ENCODE measurements around the gene CIITA.

The CIITA gene

GRCh38 chr16:10938321-10938720 is 61.3 kb downstream of the CIITA start:
- Histone ChIP-seq H3K36me3 (ENCODE audit: control insufficient read depth, insufficient read depth, low read length) (no peaks in the 10 kb centered on the region), H3K9ac (no peak overlapping the region), H3K9me3 (ENCODE audit: control insufficient read depth, low read length) (no peaks in the 10 kb centered on the region), H3K27me3 (ENCODE audit: control insufficient read depth, insufficient read depth, low read length) (no peaks in the 10 kb centered on the region), H3K79me2 (peaks cover 22% of the 10 kb centered on the region), H2AFZ (no peak overlapping the region), H3K4me1 (peaks cover 50% of the 10 kb centered on the region), H3K27ac (peak overlapping the region; percentile 70), H3K4me3 (ENCODE audit: low read depth, low read length) (no peak overlapping the region), H3K4me2 (ENCODE audit: low read length) (peak overlapping the region; percentile 16)
- TF ChIP-seq, protein P1, sequence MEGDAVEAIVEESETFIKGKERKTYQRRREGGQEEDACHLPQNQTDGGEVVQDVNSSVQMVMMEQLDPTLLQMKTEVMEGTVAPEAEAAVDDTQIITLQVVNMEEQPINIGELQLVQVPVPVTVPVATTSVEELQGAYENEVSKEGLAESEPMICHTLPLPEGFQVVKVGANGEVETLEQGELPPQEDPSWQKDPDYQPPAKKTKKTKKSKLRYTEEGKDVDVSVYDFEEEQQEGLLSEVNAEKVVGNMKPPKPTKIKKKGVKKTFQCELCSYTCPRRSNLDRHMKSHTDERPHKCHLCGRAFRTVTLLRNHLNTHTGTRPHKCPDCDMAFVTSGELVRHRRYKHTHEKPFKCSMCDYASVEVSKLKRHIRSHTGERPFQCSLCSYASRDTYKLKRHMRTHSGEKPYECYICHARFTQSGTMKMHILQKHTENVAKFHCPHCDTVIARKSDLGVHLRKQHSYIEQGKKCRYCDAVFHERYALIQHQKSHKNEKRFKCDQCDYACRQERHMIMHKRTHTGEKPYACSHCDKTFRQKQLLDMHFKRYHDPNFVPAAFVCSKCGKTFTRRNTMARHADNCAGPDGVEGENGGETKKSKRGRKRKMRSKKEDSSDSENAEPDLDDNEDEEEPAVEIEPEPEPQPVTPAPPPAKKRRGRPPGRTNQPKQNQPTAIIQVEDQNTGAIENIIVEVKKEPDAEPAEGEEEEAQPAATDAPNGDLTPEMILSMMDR (IDR thresholded peaks at IDR 0.05), result no peak

DNA sequence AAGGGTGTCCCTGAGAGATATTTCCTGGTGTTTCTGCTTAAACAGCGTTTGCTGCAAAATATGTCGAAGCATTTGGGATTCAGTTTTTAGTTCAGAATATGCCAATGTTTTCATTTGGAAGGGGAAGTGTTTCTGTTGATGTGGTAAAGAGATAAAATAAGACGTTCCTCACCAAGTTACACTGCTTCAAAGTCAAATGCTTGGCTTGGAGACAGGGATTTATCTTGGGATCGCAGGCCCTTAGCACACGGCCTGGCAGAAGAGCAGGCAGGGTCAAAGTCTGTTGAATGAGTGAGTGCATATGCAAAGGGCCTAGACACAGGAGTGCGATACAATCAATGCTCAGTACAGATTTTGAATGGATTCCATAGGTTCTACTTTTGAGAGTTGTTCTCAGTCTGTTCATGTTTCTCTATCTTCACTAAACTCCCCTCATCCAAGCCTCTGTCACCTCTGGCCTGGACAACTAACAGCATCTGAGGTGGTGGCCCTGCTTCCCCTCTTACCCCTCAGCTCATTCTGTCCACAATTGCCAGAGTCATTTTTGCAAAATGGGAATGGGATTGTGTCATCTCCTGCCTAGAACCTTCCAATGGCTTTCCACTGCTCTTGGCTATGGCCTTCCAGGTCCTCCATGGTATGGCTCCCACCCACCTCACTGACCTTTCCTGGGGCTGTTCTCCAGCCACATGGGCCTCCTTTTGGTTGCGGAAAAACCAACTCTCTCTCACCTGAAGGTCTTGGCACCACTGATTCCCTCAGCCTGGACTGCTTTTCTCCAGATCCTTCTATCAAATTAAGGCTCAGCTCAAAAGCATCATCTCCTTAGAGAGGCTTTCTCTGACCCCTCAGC is 62.0 kb downstream of the CIITA start:
- TF ChIP-seq, protein P1 (IDR thresholded peaks at IDR 0.05), result no peak
- Histone ChIP-seq H3K4me1 (peaks cover 50% of the 10 kb centered on the region), H3K9me3 (ENCODE audit: control insufficient read depth, low read length) (no peaks in the 10 kb centered on the region), H3K79me2 (peaks cover 18% of the 10 kb centered on the region), H2AFZ (no peak overlapping the region), H3K9ac (no peak overlapping the region), H3K36me3 (ENCODE audit: control insufficient read depth, insufficient read depth, low read length) (no peaks in the 10 kb centered on the region), H3K4me3 (ENCODE audit: low read depth, low read length) (no peak overlapping the region), H3K27me3 (ENCODE audit: control insufficient read depth, insufficient read depth, low read length) (no peaks in the 10 kb centered on the region), H3K27ac (peak overlapping the region; percentile 70), H3K4me2 (ENCODE audit: low read length) (peak overlapping the region; percentile 16)

DNA sequence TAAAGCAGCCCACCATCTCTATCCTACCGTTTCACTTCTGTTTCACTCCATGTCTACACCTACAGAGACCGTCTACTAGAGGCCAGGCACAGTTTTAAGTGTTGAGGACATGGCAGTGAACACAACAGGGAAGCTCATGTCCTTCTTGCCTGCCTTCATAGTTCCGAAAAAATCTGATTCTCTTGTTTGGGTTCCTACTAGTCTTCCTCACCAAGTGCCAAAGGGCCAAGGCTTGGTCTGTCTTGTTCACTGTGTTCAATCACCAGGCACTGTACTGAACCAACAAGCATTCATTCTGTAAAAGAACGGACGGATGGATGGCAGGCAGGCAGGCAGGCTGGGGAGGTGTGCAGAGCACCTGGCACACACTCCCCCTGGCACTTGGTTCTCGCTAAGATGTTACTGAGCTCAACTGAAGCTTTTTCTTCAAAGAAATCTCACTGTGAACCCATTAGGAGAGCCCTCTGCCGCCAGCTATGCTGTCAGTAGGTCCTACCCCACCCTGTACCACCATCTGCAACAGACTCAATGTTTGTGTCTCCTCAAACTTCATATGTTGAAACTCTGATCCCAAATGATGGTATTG is 62.7 kb downstream of the CIITA start:
- Histone ChIP-seq H3K27ac (peak overlapping the region; percentile 70), H3K4me2 (ENCODE audit: low read length) (peak overlapping the region; percentile 80), H3K79me2 (peaks cover 15% of the 10 kb centered on the region), H3K4me3 (ENCODE audit: low read depth, low read length) (no peak overlapping the region), H3K36me3 (ENCODE audit: control insufficient read depth, insufficient read depth, low read length) (no peaks in the 10 kb centered on the region), H2AFZ (no peak overlapping the region), H3K4me1 (peaks cover 44% of the 10 kb centered on the region), H3K9me3 (ENCODE audit: control insufficient read depth, low read length) (no peaks in the 10 kb centered on the region), H3K27me3 (ENCODE audit: control insufficient read depth, insufficient read depth, low read length) (no peaks in the 10 kb centered on the region), H3K9ac (no peak overlapping the region)
- TF ChIP-seq, protein P1 (IDR thresholded peaks at IDR 0.05), result no peak

GRCh38 chr16:10940501-10941079 is 63.6 kb downstream of the CIITA start:
- Histone ChIP-seq H3K4me3 (ENCODE audit: low read depth, low read length) (peak overlapping the region; percentile 45), H3K27ac (peak overlapping the region; percentile 37), H3K36me3 (ENCODE audit: control insufficient read depth, insufficient read depth, low read length) (no peaks in the 10 kb centered on the region), H3K79me2 (peaks cover 15% of the 10 kb centered on the region), H3K4me1 (peaks cover 37% of the 10 kb centered on the region), H3K4me2 (ENCODE audit: low read length) (peak overlapping the region; percentile 80), H3K9ac (peak overlapping the region; percentile 16), H3K27me3 (ENCODE audit: control insufficient read depth, insufficient read depth, low read length) (no peaks in the 10 kb centered on the region), H2AFZ (no peak overlapping the region), H3K9me3 (ENCODE audit: control insufficient read depth, low read length) (no peaks in the 10 kb centered on the region)
- TF ChIP-seq, protein P1 (IDR thresholded peaks at IDR 0.05), result no peak
